Ovary (tissue), 9 donors: Measurements from ENCODE around the gene GAK. TPM values are rescaled to one million over a fixed set of nuclear protein-coding genes. Genes with fewer than 3 reads are reported as not detected.

Source experiments
- DNase-seq, 5 donors: peaks; one replicate each; pipeline ENCODE4 v3.0.0-alpha.2; 2019 to 2020
- H3K27ac ChIP-seq, 2 donors: fragments of 200-600 bp; one replicate each; pipeline versions ENCODE4 v1.5.1 to v1.8.0; 2019 to 2022
- H3K27me3 ChIP-seq: fragments of 200-600 bp; one replicate; pipeline ENCODE4 v1.8.0; 2022
- H3K36me3 ChIP-seq: fragments of 200-600 bp; sonication (generic); one replicate; pipeline ENCODE4 v1.5.1; 2019
- H3K4me1 ChIP-seq: one replicate; pipeline ENCODE4 v1.8.1; 2013; ENCODE audit warnings: mild to moderate bottlenecking, moderate library complexity; ENCODE audit not compliant: insufficient read depth
- H3K4me3 ChIP-seq: fragments of 200-600 bp; sonication (generic); one replicate; pipeline ENCODE4 v1.5.1; 2017
- H3K9me3 ChIP-seq, 2 donors: fragments of 200-600 bp in 1 of 2; sonication (generic) in 1 of 2; one replicate each; pipeline versions ENCODE4 v1.5.1 to v1.8.1; 2013 to 2019; ENCODE audit warnings: mild to moderate bottlenecking in 1 of 2, moderate library complexity in 1 of 2
- EP300 ChIP-seq: sonication (generic); formaldehyde crosslinking; IDR thresholded peaks from one replicate; pipeline ENCODE4 v1.6.1; 2017; ENCODE audit warnings: antibody characterized with exemption
- POLR2A ChIP-seq: fragments of 450-650 bp; IDR thresholded peaks from one replicate; pipeline ENCODE4 v1.6.1; 2017; ENCODE audit warnings: antibody characterized with exemption, mild to moderate bottlenecking, moderate library complexity
- WGBS, 3 donors: extraction: QIAGEN DNeasy Blood & Tissue Kit in 1 of 3; methylation state at CpG; one replicate each; pipeline versions ENCODE4 v1.1.5 to v1.1.7; 2013 to 2017; 5-methylcytosine and 5-hydroxymethylcytosine counted together
- intact Hi-C, 4 donors: fragments of 100-400 bp; cut with DNase I; formaldehyde crosslinking; loops; one replicate each; pipeline versions ENCODE4 v1.11.0 to v1.15.1; 2022 to 2023
- polyA plus RNA-seq, 2 donors: library from polyadenylated mRNA; stranded (reverse); fragments of 200-250 nt in 1 of 2; fragments of 350-450 nt in 1 of 2; fragmentation: Illumina TruSeq in 1 of 2; extraction: RNeasy Lipid Tissue Mini Kit (QIAGEN cat#74804) in 1 of 2; gene quantifications; one replicate each; pipeline ENCODE4 v1.2.3, GENCODE V29; 2013 to 2014
- total RNA-seq, 7 donors: library from RNA; depleted of rRNA in 2 of 7; stranded (reverse); fragments of >200 nt in 2 of 7; fragmentation: NEBNext Ultra II Directional in 3 of 7; extraction: Animal tissue kit (Norgen Biotek cat#: 25700) in 3 of 7; gene quantifications; one replicate each; pipeline versions ENCODE4 v1.1.0 to v1.2.4, GENCODE V29; 2016 to 2023
- TF ChIP-seq, protein P1 (sequence below), 3 donors: fragments of 450-650 bp in 2 of 3; fragments of 200-600 bp in 1 of 3; IDR thresholded peaks; one replicate each; pipeline versions ENCODE4 v1.5.1 to v1.8.0; 2016 to 2022; ENCODE audit warnings: antibody characterized with exemption in 3 of 3, mild to moderate bottlenecking in 1 of 3
- donor health status: DM: no; HTN: no; CAD: no; lungs with moderate emphysema.
- donor health status: DM: no; HTN: no; CAD: no.
- donor health status: Bipolar disorder and iron deficiency.
- donor health status: DM: yes; HTN: yes; CAD: no.
- donor health status: DM: no; HTN: no; CAD: no.
- donor health status: DM: yes; HTN: yes; CAD: no.

Gene GAK
- total and polyA plus RNA-seq, 9 donors = 30.7 to 95.4 (median 70.4) TPM

- no peaks in the 10 kb centered on the region for H3K36me3 ChIP-seq
- intact Hi-C loops = no loop called here
- WGBS, 3 donors = 93 to 94% (median 94%) methylated on average over 33 of the region's 33 CpGs
- no peaks in the 10 kb centered on the region for H3K9me3 ChIP-seq
- TF ChIP-seq, protein P1, sequence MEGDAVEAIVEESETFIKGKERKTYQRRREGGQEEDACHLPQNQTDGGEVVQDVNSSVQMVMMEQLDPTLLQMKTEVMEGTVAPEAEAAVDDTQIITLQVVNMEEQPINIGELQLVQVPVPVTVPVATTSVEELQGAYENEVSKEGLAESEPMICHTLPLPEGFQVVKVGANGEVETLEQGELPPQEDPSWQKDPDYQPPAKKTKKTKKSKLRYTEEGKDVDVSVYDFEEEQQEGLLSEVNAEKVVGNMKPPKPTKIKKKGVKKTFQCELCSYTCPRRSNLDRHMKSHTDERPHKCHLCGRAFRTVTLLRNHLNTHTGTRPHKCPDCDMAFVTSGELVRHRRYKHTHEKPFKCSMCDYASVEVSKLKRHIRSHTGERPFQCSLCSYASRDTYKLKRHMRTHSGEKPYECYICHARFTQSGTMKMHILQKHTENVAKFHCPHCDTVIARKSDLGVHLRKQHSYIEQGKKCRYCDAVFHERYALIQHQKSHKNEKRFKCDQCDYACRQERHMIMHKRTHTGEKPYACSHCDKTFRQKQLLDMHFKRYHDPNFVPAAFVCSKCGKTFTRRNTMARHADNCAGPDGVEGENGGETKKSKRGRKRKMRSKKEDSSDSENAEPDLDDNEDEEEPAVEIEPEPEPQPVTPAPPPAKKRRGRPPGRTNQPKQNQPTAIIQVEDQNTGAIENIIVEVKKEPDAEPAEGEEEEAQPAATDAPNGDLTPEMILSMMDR (IDR thresholded peaks at IDR 0.05) = no peak
- TF ChIP-seq EP300 (no peak), POLR2A (no peak)
- no peak overlapping the region for H3K27ac ChIP-seq
- H3K27me3 ChIP-seq = no peaks in the 10 kb centered on the region
- H3K4me3 ChIP-seq = no peak overlapping the region
- no peak for DNase-seq
- H3K4me1 ChIP-seq = no peaks in the 10 kb centered on the region
Observed at GRCh38 chr4:853416-853781, 78.7 kb downstream of the GAK start.

- no peak overlapping the region for H3K27ac ChIP-seq
- H3K9me3 ChIP-seq = no peaks in the 10 kb centered on the region
- no peak for TF ChIP-seq EP300
- TF ChIP-seq POLR2A = no peak
- TF ChIP-seq, protein P1 (IDR thresholded peaks at IDR 0.05) = no peak
- no peaks in the 10 kb centered on the region for H3K4me1 ChIP-seq
- intact Hi-C loops = no loop called here
- no peak overlapping the region for H3K4me3 ChIP-seq
- no peak for DNase-seq
- no peaks in the 10 kb centered on the region for H3K27me3 ChIP-seq
- no peaks in the 10 kb centered on the region for H3K36me3 ChIP-seq
- 89 to 91% (median 90%) methylated on average over 33 of the region's 33 CpGs for WGBS, 3 donors
Observed at GRCh38 chr4:851701-852430, 80.2 kb downstream of the GAK start.

DNA sequence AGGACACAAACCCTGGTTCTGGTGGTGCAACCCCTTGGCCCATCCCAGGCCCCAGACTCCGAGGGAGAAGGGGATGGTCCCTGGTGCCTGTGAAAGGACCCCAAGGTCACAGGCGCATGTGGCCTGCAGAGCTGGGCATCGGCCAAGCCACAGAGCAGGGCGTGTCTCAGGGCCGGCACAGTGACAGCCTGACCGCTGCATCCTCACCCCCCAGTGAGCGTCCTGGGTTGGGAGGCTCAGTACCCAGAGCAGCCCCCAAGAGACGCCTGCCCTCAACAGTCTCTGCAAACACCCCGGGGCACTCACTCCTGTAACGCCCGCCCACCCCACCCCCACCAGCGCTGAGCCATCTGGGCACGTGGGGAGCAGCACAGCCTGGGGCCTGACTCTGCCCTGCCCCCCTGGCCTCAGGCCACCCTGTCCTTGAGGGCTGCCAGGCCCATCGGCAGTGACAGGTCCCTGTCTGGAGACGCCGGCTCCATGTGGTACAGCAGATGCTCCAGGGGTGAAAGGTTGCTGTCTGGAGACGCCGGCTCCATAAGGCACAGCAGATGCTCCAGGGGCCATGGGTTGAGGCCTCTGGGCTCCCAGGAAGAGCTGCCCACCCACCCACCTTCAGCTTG lies 81.7 kb downstream of the GAK start:
- 69 to 82% (median 74%) methylated on average over 17 to 18 of the region's 18 CpGs for WGBS, 3 donors
- TF ChIP-seq, protein P1 (IDR thresholded peaks at IDR 0.05) = no peak
- no peak for TF ChIP-seq POLR2A
- no peak for TF ChIP-seq EP300

GRCh38 chr4:849478-850175 lies 82.5 kb downstream of the GAK start:
- 90 to 95% (median 93%) methylated on average over 50 of the region's 50 CpGs for WGBS, 3 donors
- TF ChIP-seq, protein P1 (IDR thresholded peaks at IDR 0.05) = no peak
- no peak for TF ChIP-seq EP300
- TF ChIP-seq POLR2A = no peak

More for the DNA sequence above, 81.7 kb downstream of the GAK start:
- intact Hi-C loops = no loop called here
- Histone ChIP-seq H3K27me3 (no peaks in the 10 kb centered on the region), H3K27ac (no peak overlapping the region), H3K9me3 (no peaks in the 10 kb centered on the region), H3K4me1 (no peaks in the 10 kb centered on the region), H3K36me3 (no peaks in the 10 kb centered on the region), H3K4me3 (no peak overlapping the region)
- DNase-seq = no peak

More at GRCh38 chr4:849478-850175, 82.5 kb downstream of the GAK start:
- Histone ChIP-seq H3K36me3 (no peaks in the 10 kb centered on the region), H3K4me1 (no peaks in the 10 kb centered on the region), H3K27me3 (no peaks in the 10 kb centered on the region), H3K4me3 (no peak overlapping the region), H3K27ac (no peak overlapping the region), H3K9me3 (no peaks in the 10 kb centered on the region)
- no peak for DNase-seq
- intact Hi-C loops = no loop called here
